A549 (cell line): ENCODE measurements around the gene PRICKLE4. TPM values are rescaled to one million over a fixed set of nuclear protein-coding genes. Genes with fewer than 3 reads are reported as not detected.
A peak's percentile ranks its signal among the peaks of the same experiment; 100 is the strongest.

Experiments
- ATAC-seq, 2 experiments: fragments of 200-7000 bp in 1 of 2; fragments of >200 bp in 1 of 2; cut with Nextera tagmentation in 1 of 2; cut with Tn5 transposase in 1 of 2; 3 replicates each; pipeline versions ENCODE4 v1.8.0 to v1.9.1; 2018 to 2020; ENCODE audit warnings: mild to moderate bottlenecking in 1 of 2, moderate library complexity in 1 of 2
- CTCF ChIA-PET: fragments of 300-600 bp; sonication (Branson Sonifier 250); formaldehyde crosslinking; extraction: SDS; loops from one replicate; lab custom pipeline; 2021; ENCODE audit warnings: antibody characterized with exemption, inconsistent platforms; lab: Yijun Ruan, JAX
- POLR2A ChIA-PET: fragments of 350-600 bp; formaldehyde crosslinking; extraction: SDS; loops from one replicate; lab custom pipeline; 2021; ENCODE audit warnings: antibody characterized with exemption, inconsistent platforms; lab: Yijun Ruan, JAX
- DNase-seq, 2 experiments: peaks; one replicate each; pipeline versions ENCODE4 v3.0.0 to v3.0.0-alpha.2; 2011 to 2016; ENCODE audit warnings: low read depth in 1 of 2, low spot score in 1 of 2
- FAIRE-seq: peaks from 2 replicates; lab custom pipeline; 2011; peaks lifted over from hg19 to GRCh38; lab: Jason Lieb, UNC
- H3K27ac ChIP-seq, 2 experiments: fragments of >200 bp; sonication (Bioruptor Twin); formaldehyde crosslinking; 3 replicates each; pipeline ENCODE4 v1.5.1; 2016 to 2017
- H3K4me1 ChIP-seq: fragments of >200 bp; sonication (Bioruptor Twin); formaldehyde crosslinking; 3 replicates; pipeline ENCODE4 v1.6.1; 2016
- H3K4me2 ChIP-seq: fragments of >200 bp; sonication (Bioruptor Twin); formaldehyde crosslinking; 3 replicates; pipeline ENCODE4 v1.6.1; 2016
- H3K4me3 ChIP-seq: fragments of >200 bp; sonication (Bioruptor Twin); formaldehyde crosslinking; 3 replicates; pipeline ENCODE4 v1.5.1; 2016
- H3K9me3 ChIP-seq: fragments of >200 bp; sonication (Bioruptor Twin); formaldehyde crosslinking; 3 replicates; pipeline ENCODE4 v1.6.1; 2016
- ATOH8 ChIP-seq: fragments of 250-450 bp; sonication (Bioruptor Pico); IDR thresholded peaks from 2 replicates; pipeline ENCODE4 v1.5.0; 2020; ENCODE audit warnings: low read depth, mild to moderate bottlenecking, moderate library complexity
- CEBPB ChIP-seq, 2 experiments: fragments of >200 bp in 1 of 2; sonication (Bioruptor Twin) in 1 of 2; formaldehyde crosslinking in 1 of 2; IDR thresholded peaks; 2 replicates each; pipeline ENCODE4 v1.6.1; 2012 to 2016
- CHD4 ChIP-seq: fragments of 200-600 bp; sonication (generic); IDR thresholded peaks from 2 replicates; pipeline ENCODE4 v1.6.1; 2016; ENCODE audit warnings: antibody characterized with exemption, mild to moderate bottlenecking, borderline replicate concordance
- E2F6 ChIP-seq: IDR thresholded peaks from 2 replicates; pipeline ENCODE4 v1.6.1; 2012; ENCODE audit warnings: low read depth, borderline replicate concordance
- EHMT2 ChIP-seq: fragments of 200-600 bp; sonication (generic); IDR thresholded peaks from 2 replicates; pipeline ENCODE4 v1.6.1; 2016; ENCODE audit warnings: antibody characterized with exemption, low read depth, mild to moderate bottlenecking, moderate library complexity
- ELK1 ChIP-seq: fragments of 150-350 bp; IDR thresholded peaks from 2 replicates; pipeline ENCODE4 v1.6.1; 2014; ENCODE audit warnings: low read depth, mild to moderate bottlenecking, low read length
- FOSB ChIP-seq: fragments of 250-450 bp; sonication (Bioruptor Pico); IDR thresholded peaks from 2 replicates; pipeline ENCODE4 v1.5.0; 2020; ENCODE audit warnings: mild to moderate bottlenecking, moderate library complexity
- GATA3 ChIP-seq: IDR thresholded peaks from 2 replicates; pipeline ENCODE4 v1.6.1; 2012; ENCODE audit warnings: borderline replicate concordance
- JUNB ChIP-seq: fragments of >200 bp; sonication (Bioruptor Twin); formaldehyde crosslinking; IDR thresholded peaks from 2 replicates; pipeline ENCODE4 v1.6.1; 2016
- KDM1A ChIP-seq: fragments of 200-600 bp; sonication (generic); IDR thresholded peaks from 2 replicates; pipeline ENCODE4 v1.6.1; 2016; ENCODE audit warnings: low read depth, mild to moderate bottlenecking
- KDM5A ChIP-seq: fragments of 200-600 bp; sonication (generic); IDR thresholded peaks from 2 replicates; pipeline ENCODE4 v1.6.1; 2016; ENCODE audit warnings: antibody characterized with exemption, mild to moderate bottlenecking
- MAFK ChIP-seq: fragments of 450-650 bp; IDR thresholded peaks from 2 replicates; pipeline ENCODE4 v1.6.1; 2014; ENCODE audit not compliant: partially characterized antibody
- POLR2A ChIP-seq: IDR thresholded peaks from 2 replicates; pipeline ENCODE4 v1.6.1; 2012; ENCODE audit warnings: mild to moderate bottlenecking, low read length
- USF2 ChIP-seq: fragments of 450-650 bp; IDR thresholded peaks from 2 replicates; pipeline ENCODE4 v1.6.1; 2014; ENCODE audit warnings: antibody characterized with exemption
- WGBS: methylation state at CpG from one replicate; pipeline ENCODE4 v1.1.6; 2017; ENCODE audit errors: missing lambda C conversion rate; 5-methylcytosine and 5-hydroxymethylcytosine counted together
- polyA plus RNA-seq, 4 experiments: library from polyadenylated mRNA; depleted of rRNA in 3 of 4; stranded (reverse); fragments of >200 nt; fragmentation: RNase III in 1 of 4; extraction: RNeasy Plus Mini Kit Qiagen cat#74134 plus additional on column Dnase treatment in 1 of 4; gene quantifications; 2 replicates in 3 of 4; 3 replicates in 1 of 4; pipeline ENCODE4 v1.2.3, GENCODE V29; 2011 to 2017

PRICKLE4 gene
- polyA plus RNA-seq, 2 of the 4 experiments (the other 2 are of a cell fraction) = 0.34 to 1.5 TPM

- FAIRE-seq (no peak), DNase-seq (no peak), ATAC-seq (no peak)
- no peak overlapping the region for H3K4me2 ChIP-seq
- no peaks in the 10 kb centered on the region for H3K9me3 ChIP-seq
- CTCF ChIA-PET = interaction anchor here (0.6 to 2.0 kb wide), 4 partner anchors 9 to 264 kb away, joined by 3 to 18 read pairs (median 4); no protein-coding TSS in a partner anchor
- POLR2A ChIA-PET = interaction anchor here (1.7 kb wide), 1 partner anchor 10 kb away, joined by 3 read pairs; no protein-coding TSS in a partner anchor
- TF ChIP-seq ELK1 (no peak), EHMT2 (no peak), USF2 (no peak), E2F6 (no peak), CEBPB (IDR thresholded peaks at IDR 0.05) (no peak), MAFK (peak; percentile 91), KDM5A (no peak)
- no peak overlapping the region for H3K4me3 ChIP-seq
- H3K27ac ChIP-seq = no peak overlapping the region
- peaks cover 9% of the 10 kb centered on the region for H3K4me1 ChIP-seq
- 50% methylated on average over 1 of the region's 1 CpG for WGBS
Measured at GRCh38 chr6:41791305-41791704, 10.7 kb downstream of the PRICKLE4 start.

GRCh38 chr6:41791984-41792383 lies 11.4 kb downstream of the PRICKLE4 start:
- TF ChIP-seq POLR2A (no peak), ATOH8 (CRISPR knock-in tag) (no peak), ELK1 (no peak), KDM1A (no peak), JUNB (no peak), CHD4 (no peak), E2F6 (no peak)
- Histone ChIP-seq H3K9me3 (no peaks in the 10 kb centered on the region), H3K4me1 (peaks cover 9% of the 10 kb centered on the region), H3K4me2 (no peak overlapping the region), H3K27ac (no peak overlapping the region), H3K4me3 (no peak overlapping the region)
- CTCF ChIA-PET = interaction anchor here (0.6 to 2.0 kb wide), 4 partner anchors 9 to 263 kb away, joined by 3 to 18 read pairs (median 4); no protein-coding TSS in a partner anchor
- ATAC-seq = no peak
- WGBS = 91% methylated on average over 4 of the region's 4 CpGs
- FAIRE-seq = no peak
- POLR2A ChIA-PET = interaction anchor here (1.7 kb wide), 1 partner anchor 9 kb away, joined by 3 read pairs; no protein-coding TSS in a partner anchor
- no peak for DNase-seq

- DNase-seq = no peak
- Histone ChIP-seq H3K4me3 (no peak overlapping the region), H3K9me3 (no peaks in the 10 kb centered on the region), H3K27ac (no peak overlapping the region), H3K4me1 (0 out of 3 replicates have a peak, but pooled peaks cover under 1% of the 10 kb centered on the region), H3K4me2 (no peak overlapping the region)
- no peak for TF ChIP-seq FOSB (CRISPR knock-in tag)
- no peak for TF ChIP-seq GATA3
- FAIRE-seq = no peak
- WGBS = 52% methylated on average over 2 of the region's 2 CpGs
- CTCF ChIA-PET = interaction anchor here (1.1 to 3.9 kb wide), 3 partner anchors 9 to 247 kb away, joined by 3 to 21 read pairs (median 15); partner anchors contain the start of gene TOMM6
- ATAC-seq = no peak
- POLR2A ChIA-PET = no interaction called here
Measured at GRCh38 chr6:41796474-41796873, 15.9 kb downstream of the PRICKLE4 start.
